ENCODE data around the gene TMEM212. TPM values are rescaled to one million over a fixed set of nuclear protein-coding genes. Genes with fewer than 3 reads are reported as not detected.

The TMEM212 gene
- total RNA-seq, 1 donor from 2014 or later: not detected

GRCh38 chr3:171874251-171874681, 31.1 kb downstream of the TMEM212 start:
- no peak for TF ChIP-seq CTCF (IDR thresholded peaks at IDR 0.05; ENCODE audit: unreplicated experiment)
- H3K9me3 Mint-ChIP-seq: no peaks in the 10 kb centered on the region
- H3K4me3 Mint-ChIP-seq: no peak overlapping the region
- no peak for DNase-seq (ENCODE audit: low spot score in 2 of 2, unreplicated experiment in 2 of 2)
- H3K36me3 Mint-ChIP-seq: no peaks in the 10 kb centered on the region
- peaks cover 68% of the 10 kb centered on the region for H3K4me1 Mint-ChIP-seq
- H3K27ac Mint-ChIP-seq: peak overlapping the region; percentile 98
- no peaks in the 10 kb centered on the region for H3K27me3 Mint-ChIP-seq (ENCODE audit: low read depth)

- H3K9me3 Mint-ChIP-seq: no peaks in the 10 kb centered on the region
- H3K27me3 Mint-ChIP-seq (ENCODE audit: low read depth): no peaks in the 10 kb centered on the region
- H3K4me1 Mint-ChIP-seq: peaks cover 74% of the 10 kb centered on the region
- peak overlapping the region; percentile 98 for H3K27ac Mint-ChIP-seq
- no peak for TF ChIP-seq CTCF (IDR thresholded peaks at IDR 0.05; ENCODE audit: unreplicated experiment)
- no peak overlapping the region for H3K4me3 Mint-ChIP-seq
- no peak for DNase-seq (ENCODE audit: low spot score in 2 of 2, unreplicated experiment in 2 of 2)
- no peaks in the 10 kb centered on the region for H3K36me3 Mint-ChIP-seq
Measured at GRCh38 chr3:171874879-171875278, 31.7 kb downstream of the TMEM212 start.

GRCh38 chr3:171875923-171876412, 32.8 kb downstream of the TMEM212 start:
- H3K36me3 Mint-ChIP-seq: no peaks in the 10 kb centered on the region
- H3K27me3 Mint-ChIP-seq (ENCODE audit: low read depth): no peaks in the 10 kb centered on the region
- no peak for TF ChIP-seq CTCF (IDR thresholded peaks at IDR 0.05; ENCODE audit: unreplicated experiment)
- H3K4me3 Mint-ChIP-seq: peak overlapping the region; percentile 15
- no peaks in the 10 kb centered on the region for H3K9me3 Mint-ChIP-seq
- DNase-seq (ENCODE audit: low spot score in 2 of 2, unreplicated experiment in 2 of 2): no peak
- H3K4me1 Mint-ChIP-seq: peaks cover 76% of the 10 kb centered on the region
- H3K27ac Mint-ChIP-seq: peak overlapping the region; percentile 98

GRCh38 chr3:171876680-171877147, 33.6 kb downstream of the TMEM212 start:
- no peaks in the 10 kb centered on the region for H3K27me3 Mint-ChIP-seq (ENCODE audit: low read depth)
- TF ChIP-seq CTCF (IDR thresholded peaks at IDR 0.05; ENCODE audit: unreplicated experiment): no peak
- peaks cover 72% of the 10 kb centered on the region for H3K4me1 Mint-ChIP-seq
- no peak overlapping the region for H3K4me3 Mint-ChIP-seq
- peak overlapping the region; percentile 98 for H3K27ac Mint-ChIP-seq
- no peak for DNase-seq (ENCODE audit: low spot score in 2 of 2, unreplicated experiment in 2 of 2)
- no peaks in the 10 kb centered on the region for H3K36me3 Mint-ChIP-seq
- H3K9me3 Mint-ChIP-seq: no peaks in the 10 kb centered on the region

- Mint-ChIP-seq H3K4me3 (no peak overlapping the region), H3K9me3 (no peaks in the 10 kb centered on the region), H3K4me1 (peaks cover 80% of the 10 kb centered on the region), H3K27me3 (ENCODE audit: low read depth) (no peaks in the 10 kb centered on the region), H3K36me3 (no peaks in the 10 kb centered on the region), H3K27ac (peak overlapping the region; percentile 86)
- TF ChIP-seq CTCF (IDR thresholded peaks at IDR 0.05; ENCODE audit: unreplicated experiment): no peak
- no peak for DNase-seq (ENCODE audit: low spot score in 2 of 2, unreplicated experiment in 2 of 2)
Measured at GRCh38 chr3:171878461-171879225, 35.5 kb downstream of the TMEM212 start.

Measured in mesothelial cell of epicardium (in vitro differentiated cells).